Sigmoid colon (tissue), 7 donors: ENCODE results near the gene TMOD2. TPM values are rescaled to one million over a fixed set of nuclear protein-coding genes. Genes with fewer than 3 reads are reported as not detected.
A peak's percentile ranks its signal among the peaks of the same experiment; 100 is the strongest.

ENCODE experiments used
- DNase-seq: peaks from one replicate; pipeline ENCODE4 v3.0.0-alpha.2; 2019
- H3K27ac ChIP-seq, 4 donors: fragments of 200-600 bp; sonication (generic); one replicate each; pipeline ENCODE4 v1.5.1; 2016 to 2019; ENCODE audit warnings: mild to moderate bottlenecking in 1 of 4
- H3K27me3 ChIP-seq, 3 donors: fragments of 200-600 bp; sonication (generic); one replicate each; pipeline ENCODE4 v1.5.1; 2019; ENCODE audit warnings: mild to moderate bottlenecking in 1 of 3
- H3K36me3 ChIP-seq, 4 donors: fragments of 200-600 bp; sonication (generic); one replicate each; pipeline ENCODE4 v1.5.1; 2016 to 2019
- H3K4me1 ChIP-seq, 4 donors: fragments of 200-600 bp; sonication (generic); one replicate each; pipeline ENCODE4 v1.5.1; 2017 to 2019
- H3K4me3 ChIP-seq, 4 donors: fragments of 200-600 bp; sonication (generic); one replicate each; pipeline ENCODE4 v1.5.1; 2017 to 2019; ENCODE audit warnings: mild to moderate bottlenecking in 2 of 4, moderate library complexity in 1 of 4
- H3K9me3 ChIP-seq, 4 donors: fragments of 200-600 bp in 3 of 4; sonication (generic) in 3 of 4; one replicate each; pipeline versions ENCODE4 v1.5.1 to v1.6.1; 2013 to 2019
- EP300 ChIP-seq, 4 donors: sonication (generic); formaldehyde crosslinking; IDR thresholded peaks; one replicate each; pipeline ENCODE4 v1.6.1; 2017; ENCODE audit warnings: antibody characterized with exemption in 4 of 4
- POLR2A ChIP-seq, 2 donors: fragments of 450-650 bp; IDR thresholded peaks; one replicate each; pipeline ENCODE4 v1.6.1; 2016; ENCODE audit warnings: antibody characterized with exemption in 2 of 2, mild to moderate bottlenecking in 2 of 2, moderate library complexity in 2 of 2
- POLR2AphosphoS5 ChIP-seq, 4 donors: sonication (generic); formaldehyde crosslinking; IDR thresholded peaks; one replicate each; pipeline ENCODE4 v1.6.1; 2017; ENCODE audit warnings: antibody characterized with exemption in 4 of 4
- WGBS, 2 donors: extraction: QIAGEN DNeasy Blood & Tissue Kit; methylation state at CpG; one replicate each; pipeline ENCODE4 v1.1.7; 2013; 5-methylcytosine and 5-hydroxymethylcytosine counted together
- intact Hi-C: fragments of 100-400 bp; cut with DNase I; formaldehyde crosslinking; loops from one replicate; pipeline ENCODE4 v1.15.1; 2023
- polyA plus RNA-seq, 3 donors: library from polyadenylated mRNA; stranded (reverse); fragments of 200-250 nt; gene quantifications; one replicate each; pipeline ENCODE4 v1.2.3, GENCODE V29; 2013
- total RNA-seq, 4 donors: library from RNA; depleted of rRNA; stranded (reverse); fragments of >200 nt; gene quantifications; one replicate each; pipeline ENCODE4 v1.1.0, GENCODE V29; 2016
- TF ChIP-seq, protein P1 (sequence below), 4 experiments: fragments of 450-650 bp in 3 of 4; fragments of 200-600 bp in 1 of 4; IDR thresholded peaks; one replicate each; pipeline ENCODE4 v1.5.1; 2016 to 2019; ENCODE audit warnings: antibody characterized with exemption in 4 of 4, mild to moderate bottlenecking in 3 of 4, moderate library complexity in 2 of 4
- donor health status: healthy with polysubstance abuse.
- donor health status: Bipolar disorder and iron deficiency.
- donor health status: healthy.

TMOD2 gene
- total and polyA plus RNA-seq, 7 donors = 1.4 to 32.5 (median 18.1) TPM

- TF ChIP-seq POLR2A (IDR thresholded peaks at IDR 0.05) (no peak), EP300 (IDR thresholded peaks at IDR 0.05) (no peak), POLR2AphosphoS5 (IDR thresholded peaks at IDR 0.05) (no peak)
- TF ChIP-seq, protein P1, sequence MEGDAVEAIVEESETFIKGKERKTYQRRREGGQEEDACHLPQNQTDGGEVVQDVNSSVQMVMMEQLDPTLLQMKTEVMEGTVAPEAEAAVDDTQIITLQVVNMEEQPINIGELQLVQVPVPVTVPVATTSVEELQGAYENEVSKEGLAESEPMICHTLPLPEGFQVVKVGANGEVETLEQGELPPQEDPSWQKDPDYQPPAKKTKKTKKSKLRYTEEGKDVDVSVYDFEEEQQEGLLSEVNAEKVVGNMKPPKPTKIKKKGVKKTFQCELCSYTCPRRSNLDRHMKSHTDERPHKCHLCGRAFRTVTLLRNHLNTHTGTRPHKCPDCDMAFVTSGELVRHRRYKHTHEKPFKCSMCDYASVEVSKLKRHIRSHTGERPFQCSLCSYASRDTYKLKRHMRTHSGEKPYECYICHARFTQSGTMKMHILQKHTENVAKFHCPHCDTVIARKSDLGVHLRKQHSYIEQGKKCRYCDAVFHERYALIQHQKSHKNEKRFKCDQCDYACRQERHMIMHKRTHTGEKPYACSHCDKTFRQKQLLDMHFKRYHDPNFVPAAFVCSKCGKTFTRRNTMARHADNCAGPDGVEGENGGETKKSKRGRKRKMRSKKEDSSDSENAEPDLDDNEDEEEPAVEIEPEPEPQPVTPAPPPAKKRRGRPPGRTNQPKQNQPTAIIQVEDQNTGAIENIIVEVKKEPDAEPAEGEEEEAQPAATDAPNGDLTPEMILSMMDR (IDR thresholded peaks at IDR 0.05) = no peak
- Histone ChIP-seq H3K9me3 (no peaks in the 10 kb centered on the region), H3K27ac (peak overlapping the region in 2 of 4 donors; percentile 12 to 73), H3K36me3 (no peaks in the 10 kb centered on the region), H3K27me3 (no peaks in the 10 kb centered on the region), H3K4me3 (no peak overlapping the region), H3K4me1 (peaks cover 0 to 43% (median 31%) of the 10 kb centered on the region in 4 donors)
- intact Hi-C loops = no loop called here
- WGBS, 2 donors = 91 to 95% methylated on average over 2 of the region's 2 CpGs
- DNase-seq = no peak
Measured at GRCh38 chr15:51757450-51757849, 6.1 kb downstream of the TMOD2 start.

DNA sequence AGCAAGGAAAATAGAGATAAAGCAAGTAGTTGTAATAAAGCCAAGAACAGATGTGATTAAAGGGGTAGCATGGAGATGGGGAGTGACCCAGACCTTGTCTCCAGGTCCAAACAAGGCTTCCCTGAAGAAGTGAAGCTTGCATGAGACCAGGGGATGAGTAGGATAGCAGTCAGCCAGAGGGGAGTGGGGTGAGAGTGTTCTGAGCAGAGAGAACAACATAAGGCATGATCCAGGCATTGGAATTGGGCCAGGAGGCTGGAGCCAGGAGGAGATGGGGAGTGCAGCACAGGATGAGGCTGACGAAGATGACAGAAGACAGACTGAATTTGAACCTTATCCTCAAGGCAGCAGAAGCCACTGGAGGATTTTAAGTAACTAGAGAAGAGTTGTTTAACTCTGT, 7.2 kb downstream of the TMOD2 start:
- Histone ChIP-seq H3K27me3 (no peaks in the 10 kb centered on the region), H3K4me1 (peaks cover 0 to 38% (median 26%) of the 10 kb centered on the region in 4 donors), H3K27ac (peak overlapping the region; percentile 15 to 74 (median 63)), H3K36me3 (no peaks in the 10 kb centered on the region), H3K9me3 (no peaks in the 10 kb centered on the region), H3K4me3 (no peak overlapping the region)
- WGBS, 2 donors = 60 to 65% methylated on average over 1 of the region's 1 CpG
- TF ChIP-seq POLR2AphosphoS5 (IDR thresholded peaks at IDR 0.05) (peak in 3 of 4 donors; percentile 16 to 52 (median 45)), EP300 (IDR thresholded peaks at IDR 0.05) (no peak), POLR2A (IDR thresholded peaks at IDR 0.05) (no peak)
- TF ChIP-seq, protein P1 (IDR thresholded peaks at IDR 0.05) = no peak
- intact Hi-C loops = no loop called here
- peak; percentile 87 for DNase-seq

GRCh38 chr15:51759557-51760070, 8.2 kb downstream of the TMOD2 start:
- Histone ChIP-seq H3K4me1 (peaks cover 0 to 38% (median 26%) of the 10 kb centered on the region in 4 donors), H3K9me3 (no peaks in the 10 kb centered on the region), H3K4me3 (no peak overlapping the region), H3K36me3 (no peaks in the 10 kb centered on the region), H3K27ac (peak overlapping the region; percentile 15 to 74 (median 63)), H3K27me3 (no peaks in the 10 kb centered on the region)
- no peak for TF ChIP-seq POLR2A (IDR thresholded peaks at IDR 0.05)
- peak in 3 of 4 donors; percentile 9 to 22 (median 18) for TF ChIP-seq POLR2AphosphoS5 (IDR thresholded peaks at IDR 0.05)
- intact Hi-C loops = no loop called here
- WGBS, 2 donors = 73% methylated on average over 3 of the region's 3 CpGs
- DNase-seq = peak; percentile 86

DNA sequence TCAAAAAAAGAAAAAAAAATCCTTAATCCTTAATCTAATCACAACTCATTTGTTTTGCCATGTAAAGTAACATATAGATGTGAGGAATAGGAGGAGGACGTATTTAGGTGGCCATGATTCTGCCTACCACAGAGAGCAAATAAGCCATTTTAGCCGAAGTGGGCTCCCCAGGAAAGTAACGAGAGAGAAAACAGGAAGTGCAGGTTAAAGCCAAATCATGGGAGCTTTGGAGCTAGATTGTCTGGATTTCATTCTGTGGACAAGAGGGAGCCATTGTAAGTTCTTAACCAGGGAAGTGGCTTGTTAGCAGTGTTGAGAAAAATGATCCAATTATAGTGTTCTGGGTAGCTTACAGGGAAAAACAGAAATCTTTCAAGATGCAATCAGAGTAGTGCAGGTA, 9.4 kb downstream of the TMOD2 start:
- Histone ChIP-seq H3K4me1 (peaks cover 0 to 38% (median 25%) of the 10 kb centered on the region in 4 donors), H3K27ac (peak overlapping the region in 1 of 4 donors; percentile 74), H3K9me3 (no peaks in the 10 kb centered on the region), H3K27me3 (no peaks in the 10 kb centered on the region), H3K36me3 (no peaks in the 10 kb centered on the region), H3K4me3 (no peak overlapping the region)
- intact Hi-C loops = no loop called here
- no peak for DNase-seq
- WGBS, 2 donors = 61 to 80% methylated on average over 3 of the region's 3 CpGs
- TF ChIP-seq, protein P1 (IDR thresholded peaks at IDR 0.05) = no peak
- no peak for TF ChIP-seq EP300 (IDR thresholded peaks at IDR 0.05)
- TF ChIP-seq POLR2AphosphoS5 (IDR thresholded peaks at IDR 0.05) = no peak
- no peak for TF ChIP-seq POLR2A (IDR thresholded peaks at IDR 0.05)

DNA sequence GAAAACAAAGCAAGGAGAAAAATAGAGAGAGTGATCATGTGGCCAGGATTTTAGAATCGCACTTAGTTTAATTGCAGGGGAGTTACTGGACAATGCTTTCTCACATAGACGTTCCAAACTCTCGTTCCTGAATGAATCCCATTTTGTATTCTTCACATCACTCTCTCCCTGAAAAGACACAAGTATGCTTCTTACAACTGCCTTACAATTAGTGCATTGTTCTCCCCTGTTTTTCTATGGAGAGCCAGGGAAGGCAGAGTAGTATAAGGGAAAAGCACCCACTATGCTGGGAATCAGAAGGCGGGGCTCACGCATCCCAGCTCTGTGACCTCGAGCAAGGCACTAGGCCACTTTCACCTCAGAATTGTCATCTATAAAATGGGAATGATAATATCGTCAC, 14.4 kb downstream of the TMOD2 start:
- TF ChIP-seq POLR2AphosphoS5 (IDR thresholded peaks at IDR 0.05) (no peak), EP300 (IDR thresholded peaks at IDR 0.05) (no peak), POLR2A (IDR thresholded peaks at IDR 0.05) (no peak)
- TF ChIP-seq, protein P1 (IDR thresholded peaks at IDR 0.05) = no peak
- WGBS, 2 donors = 89 to 91% methylated on average over 7 of the region's 7 CpGs

More for the DNA sequence above, 14.4 kb downstream of the TMOD2 start:
- no peaks in the 10 kb centered on the region for H3K9me3 ChIP-seq
- no peak for DNase-seq
- peaks cover 4 to 38% (median 11%) of the 10 kb centered on the region in 4 donors for H3K36me3 ChIP-seq
- no peak overlapping the region for H3K27ac ChIP-seq
- no peak overlapping the region for H3K4me3 ChIP-seq
- intact Hi-C loops = no loop called here
- peaks cover 0 to 9% (median 0%) of the 10 kb centered on the region in 4 donors for H3K4me1 ChIP-seq
- H3K27me3 ChIP-seq = no peaks in the 10 kb centered on the region
